GM19468 (cell line): ENCODE results near the gene PRR19.
"Not testable (repeated sequence)": the region's sequence is repeated elsewhere in the genome, so short reads cannot be mapped to it uniquely, and the experiment has no call there.

Experiments used
- ATAC-seq: cut with Tn5 transposase; IDR thresholded peaks from one replicate; pipeline ENCODE4 v1.9.1; 2021; ENCODE audit warnings: mild to moderate bottlenecking, moderate library complexity, moderate number of reproducible peaks; ENCODE audit not compliant: unreplicated experiment; ENCODE audit errors: extremely low read depth

Gene PRR19, protein sequence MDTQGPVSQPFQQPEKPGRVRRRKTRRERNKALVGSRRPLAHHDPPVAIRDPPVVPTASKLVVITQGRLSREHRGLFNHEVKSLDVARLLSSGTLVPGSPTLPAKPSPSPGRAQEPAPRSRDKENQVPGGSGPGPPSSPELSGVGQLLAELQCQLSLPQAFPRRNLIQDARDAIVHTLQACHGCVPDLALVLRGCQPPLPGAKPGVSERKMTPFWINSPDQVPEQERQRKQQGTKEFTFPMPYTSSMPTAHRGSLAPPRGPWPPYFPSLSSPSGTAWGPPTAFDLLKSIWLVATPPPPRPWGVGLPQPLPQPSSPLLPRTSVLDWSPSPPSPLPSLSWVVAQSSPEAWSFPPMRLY

DNA sequence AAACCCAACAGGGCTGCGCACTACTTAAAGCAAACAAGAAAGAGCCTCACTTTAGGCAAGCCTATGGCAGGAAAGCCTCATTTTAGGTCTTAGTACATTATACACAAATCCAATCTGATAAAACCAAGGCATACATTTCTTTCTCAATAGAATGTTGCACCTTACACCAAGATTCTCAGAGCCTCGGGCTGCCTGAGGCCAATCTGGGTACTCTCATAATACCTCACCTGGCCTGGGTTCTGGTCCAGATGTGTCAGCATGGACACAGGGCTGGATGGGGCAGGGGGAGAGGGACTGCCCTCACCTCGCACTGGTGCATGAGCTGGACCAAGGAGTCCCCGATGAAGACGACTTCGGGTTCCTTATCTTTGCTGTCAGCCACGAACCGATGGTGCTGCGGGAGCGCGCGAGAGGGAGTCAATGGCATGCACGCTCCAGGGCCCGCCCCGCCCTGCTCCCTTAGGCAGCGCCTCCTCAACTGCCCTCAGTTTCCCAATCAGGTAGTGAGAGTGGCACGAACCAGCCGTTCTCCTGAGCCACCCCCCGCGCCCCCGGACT is at the start of gene PRR19:
Gene PRR19, plus strand, starts transcription at position 487 of the 558 bp plus-strand sequence. CDS start 7,453 bp downstream, outside the sequence.
- no peak for ATAC-seq

DNA sequence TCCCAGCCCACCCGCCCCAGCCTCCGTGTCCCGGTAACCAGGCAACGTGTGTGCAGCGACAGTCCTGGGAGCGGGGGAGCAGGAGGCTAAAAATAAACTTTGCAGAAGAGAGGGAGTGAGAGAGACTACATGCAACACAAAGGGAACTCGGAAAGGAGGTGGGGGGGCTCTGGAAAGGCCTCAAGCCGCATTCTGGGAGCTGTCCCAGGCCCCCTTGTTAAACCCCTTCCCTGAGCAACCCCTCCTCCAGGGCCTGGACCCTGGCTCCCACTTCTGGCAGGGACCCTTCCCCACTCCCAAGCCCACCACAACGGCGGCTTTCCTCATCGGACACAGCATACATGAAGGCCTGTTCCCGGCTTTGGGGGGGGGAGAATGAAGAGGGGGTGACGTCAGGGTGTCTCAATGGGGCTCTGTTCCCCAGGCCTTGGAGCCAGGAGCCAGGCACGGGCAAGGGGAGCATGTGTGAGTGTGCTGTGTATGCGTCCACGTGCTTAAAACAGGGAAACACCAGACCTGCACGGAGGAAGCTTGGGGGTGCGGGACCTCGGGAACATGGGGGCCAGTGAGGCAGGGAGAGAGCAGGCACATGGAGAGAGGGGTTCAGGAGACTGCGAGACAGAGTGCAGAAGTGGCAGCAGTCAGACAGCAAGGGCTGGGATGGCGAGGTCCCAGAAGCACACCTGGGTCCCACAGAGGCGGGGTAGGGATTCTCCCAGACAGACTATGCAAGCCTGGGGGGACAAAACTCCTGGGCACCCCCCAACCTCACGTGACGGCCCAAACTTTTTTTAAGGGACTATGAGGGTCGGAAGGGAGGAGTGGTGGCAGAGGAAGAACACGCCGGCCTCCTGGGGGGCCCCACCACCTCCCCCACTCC is 49.3 kb upstream of the PRR19 start:
- no peak for ATAC-seq

DNA sequence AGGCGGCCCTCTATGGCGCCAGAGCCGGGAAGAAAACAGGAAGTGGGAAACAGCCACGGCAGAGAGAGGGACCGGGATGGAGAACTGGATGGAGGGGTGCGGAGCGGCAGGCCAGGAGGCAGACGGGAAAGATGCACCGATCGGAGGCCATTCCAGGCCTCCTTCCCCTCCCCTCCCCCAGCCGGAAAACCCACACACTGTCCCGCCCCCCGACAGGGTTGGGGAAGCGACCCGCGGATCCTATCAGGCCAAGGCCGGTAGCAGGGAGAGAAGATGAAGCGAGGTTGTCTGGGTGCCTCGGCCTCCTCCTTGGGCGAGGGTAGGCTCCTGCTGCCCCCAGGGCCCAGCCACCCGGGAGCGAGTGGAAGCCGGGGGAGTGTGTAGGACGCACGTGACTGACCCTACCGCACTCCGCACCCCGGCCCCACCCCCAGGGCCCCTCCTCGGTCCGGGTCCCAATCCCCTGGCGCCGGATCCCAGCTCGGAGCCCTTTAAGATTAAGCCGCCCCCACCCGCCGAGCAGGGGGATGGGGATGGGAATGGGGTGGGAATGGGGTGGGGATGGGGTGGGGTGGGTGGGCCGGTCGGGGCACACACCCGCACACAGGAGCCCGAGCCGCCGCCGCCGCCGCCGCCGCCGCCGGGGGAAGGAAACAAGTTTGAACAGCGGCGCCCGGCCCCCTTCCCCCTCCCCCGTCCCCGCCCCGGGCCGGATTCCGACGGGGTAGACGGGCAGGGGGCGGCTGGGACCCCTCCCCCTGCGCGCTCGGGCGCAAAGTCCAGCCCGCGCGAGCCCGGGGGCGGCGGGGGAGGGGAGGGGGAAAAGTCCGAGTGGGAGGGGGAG is 48.5 kb upstream of the PRR19 start:
- ATAC-seq: no peak

DNA sequence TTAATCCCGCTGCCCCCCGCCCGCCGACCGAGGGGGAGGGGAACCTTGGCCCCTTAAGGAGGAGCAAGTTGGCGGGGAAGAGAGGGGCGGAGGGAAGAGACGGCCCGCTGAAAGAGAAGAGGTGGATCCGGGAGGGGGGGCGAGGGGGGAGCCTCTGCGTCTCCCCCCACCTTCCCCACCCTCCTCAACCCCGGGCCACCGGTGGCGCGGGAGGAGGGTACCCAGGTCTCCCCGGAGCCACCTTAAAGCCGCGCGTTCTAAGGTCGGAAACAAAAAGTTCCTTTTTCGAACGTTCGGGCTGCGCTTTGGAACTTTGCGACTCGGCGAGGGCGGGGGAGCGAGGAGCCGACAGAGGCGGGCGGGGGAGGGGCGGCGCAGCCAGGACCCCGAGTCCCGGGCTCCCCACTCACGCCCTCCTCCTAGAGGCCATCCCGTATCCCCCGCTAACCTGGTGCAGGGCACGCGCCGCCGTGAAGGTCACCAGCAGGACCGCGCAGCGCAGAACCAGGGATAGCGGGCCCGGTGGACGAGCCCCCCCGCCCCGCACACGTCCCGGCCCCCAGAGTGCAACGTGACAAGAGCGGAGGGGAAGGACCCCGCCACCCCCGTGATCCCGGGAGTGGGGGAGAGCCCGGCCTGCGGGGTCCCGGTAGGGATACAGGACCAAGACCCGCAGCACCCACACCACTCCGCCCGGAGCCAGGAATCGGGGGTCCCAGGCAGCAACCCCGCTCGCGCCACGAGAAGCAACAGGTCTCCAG is 47.7 kb upstream of the PRR19 start:
- no peak for ATAC-seq

DNA sequence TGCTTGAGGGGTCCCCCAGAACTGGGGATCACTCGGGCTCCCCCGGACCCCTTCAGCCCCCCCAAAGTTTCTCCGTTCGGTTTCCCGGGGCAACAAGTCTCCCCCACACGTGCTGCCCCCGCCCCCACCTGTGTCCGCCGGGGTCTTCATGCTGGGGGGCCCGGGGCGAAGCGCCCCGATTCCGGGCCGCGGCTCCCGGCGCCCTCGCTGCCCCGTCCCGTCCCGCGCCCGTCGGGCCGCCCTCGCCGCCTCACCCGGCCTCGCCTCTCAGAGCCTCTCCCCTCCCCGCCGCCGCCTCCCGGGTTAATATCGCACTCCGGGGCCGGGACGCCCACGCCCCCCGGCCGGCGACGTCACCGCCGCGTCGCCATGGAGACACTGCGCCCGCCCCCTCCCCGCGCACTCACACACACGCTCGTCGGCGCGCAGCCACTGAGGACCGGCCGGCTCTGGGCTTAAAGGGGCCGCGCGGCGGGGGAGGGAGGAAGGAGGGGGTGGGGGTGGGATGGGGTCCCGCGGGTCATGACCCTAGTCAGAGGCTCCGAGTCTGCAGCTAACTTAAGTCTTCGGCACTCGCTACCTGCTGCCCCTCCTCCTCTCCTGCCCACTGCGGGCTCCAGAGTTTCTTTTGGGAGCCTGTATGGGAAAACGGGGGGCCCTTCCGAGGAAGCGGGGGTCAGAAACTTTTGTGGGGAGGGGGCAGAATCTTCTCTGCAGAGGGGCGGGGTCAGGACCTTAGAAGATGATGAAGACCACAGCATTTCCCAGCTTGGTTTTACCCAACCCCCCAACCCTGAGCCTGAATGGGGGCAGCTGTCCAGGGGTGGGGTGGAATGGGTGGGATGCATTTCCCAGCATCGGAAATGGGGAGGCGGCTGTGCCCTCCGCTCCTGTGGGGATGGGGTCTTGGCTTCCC is 46.8 kb upstream of the PRR19 start, which contains the start of gene ERF:
Gene ERF, minus strand, starts transcription at position 279 of the 916 bp plus-strand sequence. Its CDS starts 129 bp downstream, at position 150.
- no peak for ATAC-seq

DNA sequence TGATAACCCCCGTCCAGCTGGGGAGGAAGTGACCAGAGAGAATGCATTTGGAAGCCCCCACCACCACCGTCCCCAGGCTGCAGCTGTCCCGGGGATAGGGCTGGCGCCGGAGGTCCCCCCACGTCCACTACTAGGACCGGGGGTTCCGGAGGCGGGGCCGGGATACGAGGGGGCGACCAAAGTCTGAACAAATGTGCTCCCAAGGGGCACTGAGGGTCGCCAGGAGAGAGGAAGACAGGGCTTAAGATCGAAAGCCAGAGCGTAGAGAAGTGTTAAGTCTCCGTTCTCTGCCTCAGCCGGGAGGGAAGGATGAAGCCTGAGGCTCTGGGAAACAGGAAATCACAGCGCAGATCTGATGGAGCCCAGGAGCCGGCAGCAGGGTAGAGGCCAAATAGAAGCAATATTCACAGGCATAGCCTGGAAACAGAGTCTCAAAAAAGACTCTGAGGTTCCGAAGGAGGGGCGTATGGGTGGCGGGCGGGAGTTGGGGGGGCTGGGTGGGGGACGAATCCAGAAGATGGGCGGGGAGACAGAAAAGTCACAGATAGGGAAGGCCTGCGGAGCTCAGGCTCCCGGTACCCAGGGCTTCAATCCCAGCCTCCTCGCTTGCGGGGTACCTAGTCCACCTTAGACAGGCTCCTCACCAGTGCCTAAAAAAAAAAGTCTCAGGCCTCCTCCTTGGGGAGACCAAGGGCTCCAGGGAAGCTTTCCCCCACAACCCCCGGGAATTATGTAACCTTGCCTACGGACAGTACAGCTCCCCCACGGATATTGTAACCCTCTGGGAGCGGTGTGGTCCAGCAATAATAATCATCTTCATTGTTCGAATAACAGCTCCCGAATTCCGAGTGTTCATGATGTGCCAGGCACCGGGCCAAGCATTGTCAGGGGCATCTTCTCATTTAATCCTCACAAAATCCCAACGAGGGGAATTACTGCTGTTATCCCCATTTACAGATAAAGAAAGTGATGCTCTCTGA is 45.9 kb upstream of the PRR19 start:
- ATAC-seq: no peak

DNA sequence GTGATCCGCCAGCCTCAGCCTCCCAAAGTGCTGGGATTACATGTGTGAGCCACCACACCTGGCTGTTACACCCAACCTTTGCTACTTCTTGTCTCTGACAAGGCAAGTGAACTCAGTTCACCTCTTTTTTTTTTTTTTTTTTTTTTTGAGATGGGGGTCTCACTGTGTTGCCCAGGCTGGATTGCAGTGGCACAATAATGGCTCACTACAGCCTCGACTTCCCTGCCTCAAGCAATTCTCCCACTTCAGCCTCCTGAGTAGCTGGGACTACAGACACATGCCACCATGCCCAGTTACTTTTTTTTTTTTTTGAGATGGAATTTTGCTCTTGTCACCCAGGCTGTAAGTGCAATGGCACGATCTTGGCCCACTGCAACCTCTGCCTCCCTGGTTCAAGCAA is 44.1 kb upstream of the PRR19 start:
- not testable (repeated sequence) for ATAC-seq

DNA sequence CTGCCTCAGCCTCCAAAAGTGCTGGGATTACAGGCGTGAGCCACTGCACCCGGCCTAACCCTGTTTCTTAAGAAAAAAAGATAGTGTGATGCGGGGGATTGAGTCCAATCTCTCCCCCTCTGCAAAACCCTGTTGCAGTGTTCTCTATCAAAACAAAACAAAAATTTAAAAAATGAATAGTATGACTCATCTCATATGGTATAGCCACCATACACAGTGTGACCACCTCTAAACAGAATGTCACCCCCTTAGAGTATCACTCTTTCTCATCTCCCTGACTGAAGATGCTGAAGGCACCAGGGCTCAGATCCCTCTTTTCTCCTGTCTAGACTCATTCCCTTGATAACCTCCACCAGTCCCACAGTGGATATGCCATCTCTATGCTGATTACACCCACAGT is 40.2 kb upstream of the PRR19 start:
- no peak for ATAC-seq

DNA sequence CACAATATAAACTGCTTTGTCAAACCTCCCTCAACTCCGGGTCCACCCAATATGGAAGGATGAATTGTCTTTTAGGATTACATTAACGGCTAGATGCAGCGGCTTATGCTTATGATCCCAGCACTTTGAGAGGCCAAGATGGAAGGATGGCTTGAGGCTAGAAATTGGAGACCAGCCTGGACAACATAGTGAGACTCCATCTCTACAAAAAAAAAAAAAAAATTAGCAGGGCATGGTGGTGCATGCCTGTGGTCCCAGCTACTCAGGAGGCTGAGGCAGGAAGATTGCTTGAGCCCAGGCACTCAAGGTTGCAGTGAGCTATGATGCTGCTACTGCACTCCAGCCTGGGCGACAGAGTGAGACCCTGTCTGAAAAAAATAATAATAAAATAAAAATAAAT is 35.8 kb upstream of the PRR19 start:
- not testable (repeated sequence) for ATAC-seq

DNA sequence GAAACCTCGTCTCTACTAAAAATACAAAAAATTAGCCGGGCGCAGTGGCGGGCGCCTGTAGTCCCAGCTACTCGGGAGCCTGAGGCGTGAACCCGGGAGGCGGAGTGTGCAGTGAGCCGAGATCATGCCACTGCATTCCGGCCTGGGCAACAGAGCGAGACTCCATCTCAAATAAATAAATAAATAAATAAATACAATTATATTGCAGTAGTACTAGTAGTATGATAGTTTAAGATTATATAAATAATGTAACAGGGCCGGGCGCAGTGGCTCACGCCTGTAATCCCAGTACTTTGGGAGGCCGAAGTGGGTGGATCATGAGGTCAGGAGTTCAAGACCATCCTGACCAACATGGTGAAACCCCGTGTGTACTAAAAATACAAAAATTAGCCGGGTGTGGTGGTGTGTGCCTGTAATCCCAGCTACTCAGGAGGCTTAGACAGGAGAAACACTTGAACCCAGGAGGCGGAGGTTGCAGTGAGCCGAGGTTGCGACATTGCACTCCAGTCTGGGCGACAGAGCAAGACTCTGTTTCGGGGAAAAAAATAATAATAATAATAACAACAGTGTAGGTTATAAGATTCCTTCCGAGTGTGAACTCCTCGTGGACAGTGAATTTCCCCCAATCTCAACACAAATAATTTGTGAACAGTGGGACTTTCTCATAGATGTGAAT is 34.9 kb upstream of the PRR19 start:
- ATAC-seq: not testable (repeated sequence)

DNA sequence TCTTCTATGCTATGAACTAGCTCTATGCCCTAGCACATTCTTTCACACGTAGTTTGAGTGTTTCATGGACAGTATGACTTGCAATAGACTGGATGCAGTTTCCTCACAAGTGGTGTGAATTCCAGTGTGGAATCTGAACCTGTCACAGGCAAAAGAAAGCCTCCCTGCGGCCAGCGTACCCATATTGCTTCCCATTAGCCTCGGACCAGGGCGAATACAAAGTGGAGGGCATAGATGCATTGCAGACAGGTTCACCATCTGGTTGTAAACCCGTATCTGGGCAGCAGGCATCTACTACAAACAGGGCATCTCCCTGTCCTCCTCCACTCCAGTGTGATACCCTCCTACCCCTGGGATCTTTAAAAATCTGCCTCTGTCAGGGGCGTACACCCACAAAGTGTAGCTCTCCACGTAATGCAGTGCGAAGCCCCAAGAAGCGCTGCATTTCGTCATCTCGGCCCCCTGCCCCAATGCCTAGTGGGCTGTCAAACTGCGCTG is 34.2 kb upstream of the PRR19 start:
- ATAC-seq: no peak

DNA sequence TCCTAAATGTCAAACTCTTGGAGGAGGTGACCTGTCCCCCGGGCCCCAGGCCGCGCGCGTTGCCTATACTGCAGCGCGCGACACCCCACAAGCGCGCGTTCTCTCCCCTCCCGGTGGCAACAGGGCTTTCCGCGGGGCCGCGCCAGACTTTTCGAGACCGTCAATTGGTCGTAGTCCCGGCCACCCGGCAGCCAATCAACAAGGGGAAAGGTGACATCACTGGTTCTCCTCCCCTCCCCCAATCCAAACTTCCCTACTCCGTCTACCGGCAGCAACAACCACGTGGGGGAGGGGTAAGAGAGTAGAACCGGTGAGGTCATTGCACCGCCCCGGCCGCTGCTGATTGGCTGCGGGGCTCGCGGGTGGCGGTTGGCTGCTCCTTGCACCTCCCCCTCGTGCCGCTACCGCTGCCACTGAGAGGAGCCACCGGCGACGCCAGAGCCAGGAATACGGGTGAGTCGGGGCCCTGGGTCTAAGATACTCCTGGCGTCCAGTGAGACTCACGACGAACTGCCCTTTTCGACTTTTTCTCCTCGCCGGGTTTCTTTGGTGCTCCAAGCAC is 33.7 kb upstream of the PRR19 start:
- ATAC-seq: peak; percentile 29

DNA sequence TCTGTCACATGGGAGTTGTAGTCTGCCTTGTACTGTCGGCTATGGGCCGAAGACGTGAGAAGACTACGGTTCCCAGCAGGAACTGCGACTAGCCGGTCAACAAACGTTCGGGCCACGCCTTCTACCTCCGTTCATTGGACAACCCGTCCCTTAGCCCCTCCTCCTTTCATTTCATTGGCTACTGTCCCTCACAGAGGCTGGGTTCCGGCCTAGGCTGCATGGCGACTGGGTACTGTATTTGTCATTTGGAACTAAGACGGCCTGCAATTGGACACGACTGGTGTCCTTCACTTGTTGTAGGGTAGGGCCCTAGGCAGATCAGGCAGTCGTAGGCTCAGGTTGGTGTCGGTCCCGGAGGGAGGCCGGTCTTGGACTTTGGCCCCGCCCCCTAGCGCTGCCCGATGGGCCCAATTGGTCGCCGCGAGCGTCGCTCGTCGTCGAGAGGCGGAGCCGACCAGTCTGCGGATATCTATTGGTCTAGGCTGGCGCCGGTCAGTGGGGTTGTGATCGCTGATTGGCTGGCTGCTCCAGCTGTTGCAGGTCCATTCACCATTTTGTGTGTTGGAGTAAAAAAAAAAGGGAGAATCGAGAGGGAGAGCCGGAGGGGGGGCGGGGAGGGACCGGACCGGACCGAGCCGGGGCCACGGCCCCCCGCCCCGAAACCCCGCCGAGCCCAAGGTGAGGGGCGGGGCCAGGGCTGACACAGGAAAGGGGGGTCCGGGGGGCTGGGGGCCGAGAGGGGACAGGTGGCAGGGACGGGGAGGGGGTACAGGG is 33.0 kb upstream of the PRR19 start, which contains the start of gene CIC:
Gene CIC, plus strand, starts transcription at position 549 of the 774 bp plus-strand sequence. CDS start 2,532 bp downstream, outside the sequence.
- peak; percentile 77 for ATAC-seq

DNA sequence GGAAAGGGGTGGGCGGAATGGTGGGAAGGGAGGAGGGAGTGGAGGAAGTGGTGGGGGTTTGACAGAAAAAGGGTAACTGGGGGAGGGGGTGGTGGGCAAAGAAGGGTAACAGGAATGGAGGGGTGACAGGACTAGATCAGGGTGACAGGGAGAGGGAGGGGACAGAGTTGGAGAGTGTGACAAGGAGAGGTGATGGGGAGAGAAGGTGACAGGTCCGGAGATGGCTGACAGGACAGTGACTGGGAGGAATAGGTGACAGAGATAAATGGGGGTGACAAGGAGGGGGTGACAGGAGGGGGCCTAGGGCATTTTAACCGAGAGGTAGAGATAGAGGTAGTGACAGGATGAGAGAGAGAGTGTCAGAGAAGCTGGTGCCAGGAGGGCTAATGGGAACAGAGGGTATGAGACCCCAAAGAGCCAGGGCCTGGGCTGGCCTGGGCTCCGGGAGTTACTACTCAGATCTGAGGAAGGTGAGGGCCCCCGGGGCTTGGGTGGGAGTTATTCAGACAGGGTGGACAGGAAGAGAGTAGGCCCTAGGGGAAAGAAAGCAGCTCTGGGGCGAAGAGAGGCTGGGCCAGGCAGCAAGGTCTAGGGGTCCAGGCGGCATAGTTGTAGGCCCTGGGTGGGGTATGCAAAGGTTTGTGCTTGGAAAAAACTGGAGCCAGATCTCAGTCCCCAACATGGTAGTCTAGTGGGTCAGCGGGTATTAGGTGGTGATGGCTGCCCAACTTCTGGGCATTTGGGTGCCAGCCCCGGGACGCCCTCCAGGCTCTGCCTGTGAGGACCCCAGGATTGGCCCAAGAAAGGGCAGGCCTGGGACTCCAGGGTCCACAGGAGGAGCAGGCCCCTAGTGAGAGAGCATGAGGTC is 32.2 kb upstream of the PRR19 start:
- no peak for ATAC-seq
